Endothelial cell of umbilical vein (primary cell): Measurements from ENCODE around the gene COL8A1.

Experiments
- EZH2 ChIP-seq: IDR thresholded peaks from 2 replicates; pipeline ENCODE4 v1.6.1; 2012; ENCODE audit warnings: borderline replicate concordance, low read depth, mild to moderate bottlenecking, moderate library complexity, low read length, inconsistent platforms; ENCODE audit not compliant: severe bottlenecking
- JUN ChIP-seq: IDR thresholded peaks from 2 replicates; pipeline ENCODE4 v1.6.1; 2011; ENCODE audit warnings: borderline replicate concordance, low read depth; ENCODE audit not compliant: insufficient read length, insufficient read depth
- POLR2A ChIP-seq: IDR thresholded peaks from 2 replicates; pipeline ENCODE4 v1.6.1; 2012; ENCODE audit warnings: low read depth, mild to moderate bottlenecking, control low read depth, low read length
- POLR2AphosphoS5 ChIP-seq: IDR thresholded peaks from 2 replicates; pipeline ENCODE4 v1.6.1; 2012; ENCODE audit warnings: low read depth, mild to moderate bottlenecking, control low read depth, low read length, moderate library complexity; ENCODE audit not compliant: insufficient read depth
- TF ChIP-seq, protein P1 (sequence below), 2 donors: IDR thresholded peaks; 1 replicate in 1 of 2; 2 replicates in 1 of 2; pipeline ENCODE4 v1.5.1; 2011; ENCODE audit warnings: low read length in 2 of 2, mild to moderate bottlenecking in 2 of 2, moderate library complexity in 2 of 2, control low read depth in 1 of 2, inconsistent platforms in 1 of 2, low read depth in 1 of 2; ENCODE audit not compliant: insufficient read depth in 1 of 2; ENCODE audit errors: extremely low read depth in 1 of 2
- TF ChIP-seq, protein P2 (sequence below): IDR thresholded peaks from 2 replicates; pipeline ENCODE4 v1.6.1; 2011; ENCODE audit not compliant: insufficient read depth, insufficient read length

- TF ChIP-seq EZH2 = no peak
- TF ChIP-seq JUN = no peak
- TF ChIP-seq, protein P1, sequence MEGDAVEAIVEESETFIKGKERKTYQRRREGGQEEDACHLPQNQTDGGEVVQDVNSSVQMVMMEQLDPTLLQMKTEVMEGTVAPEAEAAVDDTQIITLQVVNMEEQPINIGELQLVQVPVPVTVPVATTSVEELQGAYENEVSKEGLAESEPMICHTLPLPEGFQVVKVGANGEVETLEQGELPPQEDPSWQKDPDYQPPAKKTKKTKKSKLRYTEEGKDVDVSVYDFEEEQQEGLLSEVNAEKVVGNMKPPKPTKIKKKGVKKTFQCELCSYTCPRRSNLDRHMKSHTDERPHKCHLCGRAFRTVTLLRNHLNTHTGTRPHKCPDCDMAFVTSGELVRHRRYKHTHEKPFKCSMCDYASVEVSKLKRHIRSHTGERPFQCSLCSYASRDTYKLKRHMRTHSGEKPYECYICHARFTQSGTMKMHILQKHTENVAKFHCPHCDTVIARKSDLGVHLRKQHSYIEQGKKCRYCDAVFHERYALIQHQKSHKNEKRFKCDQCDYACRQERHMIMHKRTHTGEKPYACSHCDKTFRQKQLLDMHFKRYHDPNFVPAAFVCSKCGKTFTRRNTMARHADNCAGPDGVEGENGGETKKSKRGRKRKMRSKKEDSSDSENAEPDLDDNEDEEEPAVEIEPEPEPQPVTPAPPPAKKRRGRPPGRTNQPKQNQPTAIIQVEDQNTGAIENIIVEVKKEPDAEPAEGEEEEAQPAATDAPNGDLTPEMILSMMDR (IDR thresholded peaks at IDR 0.05; ENCODE audit: extremely low read depth in 1 of 2, insufficient read depth in 1 of 2, low read depth in 1 of 2, low read length in 2 of 2) = no peak
- TF ChIP-seq POLR2A = no peak
- TF ChIP-seq, protein P2, sequence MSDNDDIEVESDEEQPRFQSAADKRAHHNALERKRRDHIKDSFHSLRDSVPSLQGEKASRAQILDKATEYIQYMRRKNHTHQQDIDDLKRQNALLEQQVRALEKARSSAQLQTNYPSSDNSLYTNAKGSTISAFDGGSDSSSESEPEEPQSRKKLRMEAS = no peak
- TF ChIP-seq POLR2AphosphoS5 = no peak
Measured at GRCh38 chr3:99809565-99809964, 171.2 kb downstream of the COL8A1 start.
